Measurements from ENCODE around the gene INPP5J.

DNA sequence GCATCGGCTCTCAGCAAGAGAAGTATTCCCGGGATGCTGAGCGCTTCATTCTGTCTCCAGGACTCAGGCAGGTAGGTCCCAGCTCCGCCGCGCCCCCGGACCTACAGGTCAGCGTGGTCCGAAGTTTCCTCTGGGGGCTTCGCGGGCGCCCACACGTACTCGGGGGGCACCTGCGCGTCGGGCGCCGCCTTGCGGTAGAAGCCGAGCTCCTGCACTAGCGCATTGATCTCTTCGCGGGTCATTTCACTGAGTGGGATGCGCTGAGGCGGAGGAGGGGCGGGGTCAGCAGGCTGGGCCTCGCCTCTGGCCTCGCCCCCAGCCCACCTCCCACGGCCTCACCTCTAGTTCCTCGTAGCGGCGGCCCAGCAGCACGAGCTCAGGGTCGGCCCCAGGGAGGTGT is 17.9 kb upstream of the INPP5J start:
- TF ChIP-seq, protein P1, sequence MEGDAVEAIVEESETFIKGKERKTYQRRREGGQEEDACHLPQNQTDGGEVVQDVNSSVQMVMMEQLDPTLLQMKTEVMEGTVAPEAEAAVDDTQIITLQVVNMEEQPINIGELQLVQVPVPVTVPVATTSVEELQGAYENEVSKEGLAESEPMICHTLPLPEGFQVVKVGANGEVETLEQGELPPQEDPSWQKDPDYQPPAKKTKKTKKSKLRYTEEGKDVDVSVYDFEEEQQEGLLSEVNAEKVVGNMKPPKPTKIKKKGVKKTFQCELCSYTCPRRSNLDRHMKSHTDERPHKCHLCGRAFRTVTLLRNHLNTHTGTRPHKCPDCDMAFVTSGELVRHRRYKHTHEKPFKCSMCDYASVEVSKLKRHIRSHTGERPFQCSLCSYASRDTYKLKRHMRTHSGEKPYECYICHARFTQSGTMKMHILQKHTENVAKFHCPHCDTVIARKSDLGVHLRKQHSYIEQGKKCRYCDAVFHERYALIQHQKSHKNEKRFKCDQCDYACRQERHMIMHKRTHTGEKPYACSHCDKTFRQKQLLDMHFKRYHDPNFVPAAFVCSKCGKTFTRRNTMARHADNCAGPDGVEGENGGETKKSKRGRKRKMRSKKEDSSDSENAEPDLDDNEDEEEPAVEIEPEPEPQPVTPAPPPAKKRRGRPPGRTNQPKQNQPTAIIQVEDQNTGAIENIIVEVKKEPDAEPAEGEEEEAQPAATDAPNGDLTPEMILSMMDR (IDR thresholded peaks at IDR 0.05), result no peak
- TF ChIP-seq EP300 (IDR thresholded peaks at IDR 0.05), result no peak
- TF ChIP-seq POLR2A (IDR thresholded peaks at IDR 0.05), result no peak
